Upper lobe of right lung (tissue), 1 donor: ENCODE measurements around the gene LUC7L3. TPM values are rescaled to one million over a fixed set of nuclear protein-coding genes. Genes with fewer than 3 reads are reported as not detected.

ENCODE experiments used
- ATAC-seq: fragments of 200-7000 bp; cut with Tn5 transposase; one replicate; pipeline ENCODE4 v1.9.1; 2020; ENCODE audit warnings: mild to moderate bottlenecking, moderate library complexity
- DNase-seq: peaks from one replicate; pipeline ENCODE4 v3.0.0-alpha.2; 2020
- H3K27ac ChIP-seq: fragments of 200-600 bp; one replicate; pipeline ENCODE4 v1.8.0; 2022
- H3K27me3 ChIP-seq: fragments of 200-600 bp; one replicate; pipeline ENCODE4 v1.8.0; 2022; ENCODE audit warnings: mild to moderate bottlenecking
- H3K36me3 ChIP-seq: fragments of 200-600 bp; one replicate; pipeline ENCODE4 v1.8.0; 2022
- H3K4me1 ChIP-seq: fragments of 200-600 bp; one replicate; pipeline ENCODE4 v1.8.0; 2022
- H3K4me3 ChIP-seq: fragments of 200-600 bp; one replicate; pipeline ENCODE4 v1.8.0; 2022; ENCODE audit warnings: mild to moderate bottlenecking
- H3K9me3 ChIP-seq: fragments of 200-600 bp; one replicate; pipeline ENCODE4 v1.8.0; 2022
- CTCF ChIP-seq: fragments of 200-600 bp; IDR thresholded peaks from one replicate; pipeline ENCODE4 v1.8.0; 2022; ENCODE audit warnings: antibody characterized with exemption
- intact Hi-C: fragments of 100-400 bp; cut with DNase I; formaldehyde crosslinking; loops from one replicate; pipeline ENCODE4 v1.11.0; 2022
- total RNA-seq: library from RNA; stranded (reverse); fragmentation: NEBNext Ultra II Directional; extraction: Animal tissue kit (Norgen Biotek cat#: 25700); gene quantifications from one replicate; pipeline ENCODE4 v1.2.1, GENCODE V29; 2021
- donor health status: DM: no; HTN: yes; CAD: no; lungs with severe emphysema.

Gene LUC7L3
- total RNA-seq, 1 donor from 2014 or later = 105 TPM

- Histone ChIP-seq H3K36me3 (no peaks in the 10 kb centered on the region), H3K27me3 (no peaks in the 10 kb centered on the region), H3K9me3 (no peaks in the 10 kb centered on the region), H3K27ac (no peak within 1 kb of the TSS), H3K4me1 (peaks cover 18% of the 10 kb centered on the region), H3K4me3 (no peak within 1 kb of the TSS)
- ATAC-seq (no peak), DNase-seq (no peak)
- no peak for TF ChIP-seq CTCF
- intact Hi-C loops = no loop called here
These were observed 48.0 kb downstream of the LUC7L3 start, which contains the start of gene ANKRD40CL for GRCh38 chr17:50767446-50767845. TSS of gene ANKRD40CL (minus strand) at chr17:50767518. CDS start at chr17:50766913, 605 bp downstream.

GRCh38 chr17:50768346-50768761 lies 49.0 kb downstream of the LUC7L3 start:
- Histone ChIP-seq H3K4me1 (peaks cover 16% of the 10 kb centered on the region), H3K27me3 (no peaks in the 10 kb centered on the region), H3K4me3 (no peak overlapping the region), H3K9me3 (no peaks in the 10 kb centered on the region), H3K36me3 (no peaks in the 10 kb centered on the region), H3K27ac (no peak overlapping the region)
- TF ChIP-seq CTCF = no peak
- DNase-seq = peak; percentile 77
- peak; percentile 77 for ATAC-seq
- intact Hi-C loops = no loop called here

GRCh38 chr17:50769884-50770283 lies 50.5 kb downstream of the LUC7L3 start:
- no peak for TF ChIP-seq CTCF
- Histone ChIP-seq H3K36me3 (no peaks in the 10 kb centered on the region), H3K4me3 (no peak overlapping the region), H3K27me3 (no peaks in the 10 kb centered on the region), H3K9me3 (no peaks in the 10 kb centered on the region), H3K4me1 (peaks cover 9% of the 10 kb centered on the region), H3K27ac (no peak overlapping the region)
- no peak for DNase-seq
- ATAC-seq = no peak
- intact Hi-C loops = no loop called here

- Histone ChIP-seq H3K27me3 (no peaks in the 10 kb centered on the region), H3K27ac (no peak overlapping the region), H3K36me3 (no peaks in the 10 kb centered on the region), H3K4me3 (no peak overlapping the region), H3K4me1 (peaks cover 4% of the 10 kb centered on the region), H3K9me3 (no peaks in the 10 kb centered on the region)
- ATAC-seq (no peak), DNase-seq (no peak)
- intact Hi-C loops = no loop called here
- no peak for TF ChIP-seq CTCF
These were observed 50.9 kb downstream of the LUC7L3 start for GRCh38 chr17:50770346-50770745.

- no peaks in the 10 kb centered on the region for H3K4me1 ChIP-seq
- DNase-seq = no peak
- intact Hi-C loops = no loop called here
- no peaks in the 10 kb centered on the region for H3K9me3 ChIP-seq
- no peak overlapping the region for H3K4me3 ChIP-seq
- TF ChIP-seq CTCF = no peak
- H3K27ac ChIP-seq = no peak overlapping the region
- no peaks in the 10 kb centered on the region for H3K27me3 ChIP-seq
- no peaks in the 10 kb centered on the region for H3K36me3 ChIP-seq
- ATAC-seq = no peak
These were observed 52.8 kb downstream of the LUC7L3 start for GRCh38 chr17:50771991-50772785.
